ENCODE measurements around the gene RNF150. TPM values are rescaled to one million over a fixed set of nuclear protein-coding genes. Genes with fewer than 3 reads are reported as not detected.

Gene RNF150
- total RNA-seq, 1 experiment from 2014 or later = 4.4 TPM

GRCh38 chr4:141132709-141133145, 542 bp downstream of the RNF150 start:
- H3K4ac ChIP-seq (ENCODE audit: low read depth, low read length) = no peak overlapping the region
- peaks cover 53% of the 10 kb centered on the region for H3K27me3 Mint-ChIP-seq (ENCODE audit: low read depth)
- no peak overlapping the region for H2BK120ac ChIP-seq (ENCODE audit: low read depth, low read length, poor library complexity, severe bottlenecking)
- no peaks in the 10 kb centered on the region for H3K9me3 ChIP-seq (ENCODE audit: control insufficient read depth, low read depth, low read length)
- peaks cover 4% of the 10 kb centered on the region for H3K23me2 ChIP-seq (ENCODE audit: insufficient read length, low read depth, low read length, poor library complexity, severe bottlenecking)
- peak overlapping the region; percentile 88 to 98 for H3K4me3 Mint-ChIP-seq
- no peak overlapping the region for H4K8ac ChIP-seq (replicated peaks; ENCODE audit: insufficient read length, low read depth, low read length)
- H3K79me2 ChIP-seq (ENCODE audit: insufficient read depth, low read length) = no peaks in the 10 kb centered on the region
- no peak overlapping the region for H4K5ac ChIP-seq (ENCODE audit: insufficient read length, low read depth, low read length)
- no peaks in the 10 kb centered on the region for H3K79me1 ChIP-seq (ENCODE audit: insufficient read depth, low read depth, low read length, poor library complexity, severe bottlenecking)
- no peak overlapping the region for H4K91ac ChIP-seq (ENCODE audit: insufficient read length, low read depth, low read length)
- H4K20me1 ChIP-seq (ENCODE audit: control insufficient read depth, insufficient read depth, insufficient read length) = no peaks in the 10 kb centered on the region
- no peak overlapping the region for H2BK5ac ChIP-seq (ENCODE audit: insufficient read length, low read length)
- peaks cover 0 to 2% of the 10 kb centered on the region in 2 experiments; a peak in 2 of 5 replicates for H3K9me3 Mint-ChIP-seq
- H3K27ac Mint-ChIP-seq = no peak overlapping the region
- DNase-seq = peak; percentile 46
- peaks cover 0 to 2% (median 0%) of the 10 kb centered on the region in 3 experiments; a peak in 1 of 7 replicates for H3K36me3 Mint-ChIP-seq (ENCODE audit: insufficient read depth in 1 of 3, low read depth in 3 of 3)
- H3K14ac ChIP-seq (ENCODE audit: insufficient read depth, low read length) = peak overlapping the region; percentile 83
- no peak overlapping the region for H2BK12ac ChIP-seq (ENCODE audit: insufficient read length, low read depth, low read length)
- no peak overlapping the region for H3K56ac ChIP-seq (ENCODE audit: insufficient read length, low read depth, low read length)
- peak overlapping the region; percentile 80 for H3K9ac ChIP-seq (ENCODE audit: extremely low read depth, insufficient read length, low read length)
- H3K4me1 ChIP-seq (ENCODE audit: insufficient read depth, low read length) = no peaks in the 10 kb centered on the region
- peaks cover 25% of the 10 kb centered on the region in 2 experiments for H3K4me1 Mint-ChIP-seq
- no peak overlapping the region for H2BK15ac ChIP-seq (ENCODE audit: low read depth, low read length)
- no peak for TF ChIP-seq CTCF (conservative IDR thresholded peaks at IDR 0.05)
- H3T11ph ChIP-seq (ENCODE audit: low read length) = no peak overlapping the region
- H2AK5ac ChIP-seq (ENCODE audit: insufficient read length, low read length) = no peak overlapping the region
- H3K27ac ChIP-seq (ENCODE audit: insufficient read length, low read depth, low read length) = no peak overlapping the region
- H3K18ac ChIP-seq (ENCODE audit: insufficient read length, low read depth, low read length) = peak overlapping the region; percentile 79
- no CpG with 5 or more reads among the region's 42 CpGs for WGBS (ENCODE audit: extremely low coverage, insufficient read length, low lambda C conversion rate)
- H3K4me2 ChIP-seq (ENCODE audit: insufficient read depth, insufficient read length, low read length) = peak overlapping the region; percentile 80
- no peak overlapping the region for H2AFZ ChIP-seq (ENCODE audit: low read length)
- no peaks in the 10 kb centered on the region; the same call in 1 of the 2 replicates for H3K27me3 ChIP-seq (ENCODE audit: insufficient read depth, low read length)
- no peak overlapping the region for H2BK20ac ChIP-seq (ENCODE audit: low read depth, low read length, poor library complexity, severe bottlenecking)
- no peak overlapping the region for H3K23ac ChIP-seq (ENCODE audit: insufficient read length, low read depth, low read length)
